Measurements from ENCODE around the gene MEGF8.

Gene MEGF8

GRCh38 chr19:42420055-42420544, 94.7 kb downstream of the MEGF8 start:
- H3K9ac ChIP-seq, result no peak overlapping the region
- H4K20me1 ChIP-seq, result peaks cover 62% of the 10 kb centered on the region
- H3K36me3 ChIP-seq, result peaks cover 26% of the 10 kb centered on the region
- no peak overlapping the region for H3K4me3 ChIP-seq
- H3K27me3 ChIP-seq, result no peaks in the 10 kb centered on the region
- peaks cover 47% of the 10 kb centered on the region for H3K4me1 ChIP-seq
- H3K9me3 ChIP-seq, result no peaks in the 10 kb centered on the region
- no peak overlapping the region for H3K27ac ChIP-seq
- TF ChIP-seq Cebpa-rat (IDR thresholded peaks at IDR 0.05), result no peak
- H3K4me2 ChIP-seq, result peak overlapping the region; percentile 88; the same call in 1 of the 2 replicates

GRCh38 chr19:42421101-42421500, 95.7 kb downstream of the MEGF8 start:
- Histone ChIP-seq H4K20me1 (peaks cover 55% of the 10 kb centered on the region), H3K4me3 (no peak overlapping the region), H3K27ac (peak overlapping the region; percentile 27; the same call in 1 of the 2 replicates), H3K4me1 (peaks cover 47% of the 10 kb centered on the region), H3K27me3 (no peaks in the 10 kb centered on the region), H3K4me2 (peak overlapping the region; percentile 88), H3K9ac (peak overlapping the region; percentile 60), H3K9me3 (no peaks in the 10 kb centered on the region), H3K36me3 (peaks cover 23% of the 10 kb centered on the region)
- no peak for TF ChIP-seq Cebpa-rat (IDR thresholded peaks at IDR 0.05)

GRCh38 chr19:42421591-42422031, 96.2 kb downstream of the MEGF8 start:
- peak overlapping the region; percentile 27; the same call in 1 of the 2 replicates for H3K27ac ChIP-seq
- H3K4me2 ChIP-seq, result peak overlapping the region; percentile 88

GRCh38 chr19:42422092-42422900, 96.9 kb downstream of the MEGF8 start:
- no peak for TF ChIP-seq Cebpa-rat (IDR thresholded peaks at IDR 0.05)
- Histone ChIP-seq H3K27me3 (no peaks in the 10 kb centered on the region), H3K4me2 (peak overlapping the region; percentile 88), H3K36me3 (peaks cover 14% of the 10 kb centered on the region), H3K9ac (peak overlapping the region; percentile 83), H3K4me3 (peak overlapping the region; percentile 85), H3K4me1 (peaks cover 58% of the 10 kb centered on the region), H4K20me1 (peaks cover 49% of the 10 kb centered on the region), H3K27ac (peak overlapping the region; percentile 83), H3K9me3 (no peaks in the 10 kb centered on the region)

More at GRCh38 chr19:42421591-42422031, 96.2 kb downstream of the MEGF8 start:
- peaks cover 50% of the 10 kb centered on the region for H4K20me1 ChIP-seq
- no peaks in the 10 kb centered on the region for H3K9me3 ChIP-seq
- peaks cover 51% of the 10 kb centered on the region for H3K4me1 ChIP-seq
- H3K27me3 ChIP-seq, result no peaks in the 10 kb centered on the region
- H3K9ac ChIP-seq, result peak overlapping the region; percentile 83
- TF ChIP-seq Cebpa-rat (IDR thresholded peaks at IDR 0.05), result no peak
- peaks cover 18% of the 10 kb centered on the region for H3K36me3 ChIP-seq
- H3K4me3 ChIP-seq, result peak overlapping the region; percentile 85; the same call in 1 of the 2 replicates

- peak overlapping the region; percentile 83 for H3K9ac ChIP-seq
- H3K4me1 ChIP-seq, result peaks cover 58% of the 10 kb centered on the region
- peak overlapping the region; percentile 85 for H3K4me3 ChIP-seq
- no peak for TF ChIP-seq Cebpa-rat (IDR thresholded peaks at IDR 0.05)
- peaks cover 46% of the 10 kb centered on the region for H4K20me1 ChIP-seq
- H3K27me3 ChIP-seq, result no peaks in the 10 kb centered on the region
- H3K9me3 ChIP-seq, result no peaks in the 10 kb centered on the region
- H3K27ac ChIP-seq, result peak overlapping the region; percentile 83
- peaks cover 8% of the 10 kb centered on the region for H3K36me3 ChIP-seq
- peak overlapping the region; percentile 88 for H3K4me2 ChIP-seq
These were observed 97.5 kb downstream of the MEGF8 start for GRCh38 chr19:42422901-42423461.

- peaks cover 39% of the 10 kb centered on the region for H4K20me1 ChIP-seq
- H3K27ac ChIP-seq, result peak overlapping the region; percentile 83
- H3K4me1 ChIP-seq, result peaks cover 58% of the 10 kb centered on the region
- H3K9me3 ChIP-seq, result no peaks in the 10 kb centered on the region
- H3K4me3 ChIP-seq, result peak overlapping the region; percentile 85
- H3K36me3 ChIP-seq, result peaks cover 1% of the 10 kb centered on the region; the same call in 1 of the 2 replicates
- TF ChIP-seq Cebpa-rat (IDR thresholded peaks at IDR 0.05), result peak; percentile 75
- no peaks in the 10 kb centered on the region for H3K27me3 ChIP-seq
- peak overlapping the region; percentile 88 for H3K4me2 ChIP-seq
- peak overlapping the region; percentile 83 for H3K9ac ChIP-seq
These were observed 98.3 kb downstream of the MEGF8 start for GRCh38 chr19:42423462-42424344.

- Histone ChIP-seq H3K36me3 (no peaks in the 10 kb centered on the region), H3K4me3 (peak overlapping the region; percentile 85; the same call in 1 of the 2 replicates), H3K27me3 (no peaks in the 10 kb centered on the region)
These were observed 98.9 kb downstream of the MEGF8 start for GRCh38 chr19:42424345-42424707.

GRCh38 chr19:42424712-42425131, 99.3 kb downstream of the MEGF8 start:
- Histone ChIP-seq H3K9me3 (no peaks in the 10 kb centered on the region), H3K4me3 (no peak overlapping the region), H3K27ac (no peak overlapping the region), H3K4me2 (0 out of 2 replicates have a peak overlapping the region, but pooled peaks have one; percentile 88), H3K4me1 (peaks cover 49% of the 10 kb centered on the region), H3K36me3 (no peaks in the 10 kb centered on the region), H4K20me1 (peaks cover 31% of the 10 kb centered on the region), H3K9ac (no peak overlapping the region), H3K27me3 (no peaks in the 10 kb centered on the region)
- TF ChIP-seq Cebpa-rat (IDR thresholded peaks at IDR 0.05), result no peak

More at GRCh38 chr19:42424345-42424707, 98.9 kb downstream of the MEGF8 start:
- no peaks in the 10 kb centered on the region for H3K9me3 ChIP-seq
- H3K27ac ChIP-seq, result peak overlapping the region; percentile 83; the same call in 1 of the 2 replicates
- H3K4me2 ChIP-seq, result peak overlapping the region; percentile 88
- TF ChIP-seq Cebpa-rat (IDR thresholded peaks at IDR 0.05), result no peak
- H3K4me1 ChIP-seq, result peaks cover 53% of the 10 kb centered on the region
- peaks cover 33% of the 10 kb centered on the region for H4K20me1 ChIP-seq
- H3K9ac ChIP-seq, result no peak overlapping the region

- Histone ChIP-seq H3K9ac (no peak overlapping the region), H4K20me1 (peaks cover 12% of the 10 kb centered on the region), H3K4me3 (no peak overlapping the region), H3K4me1 (peaks cover 30% of the 10 kb centered on the region), H3K36me3 (no peaks in the 10 kb centered on the region), H3K27ac (no peak overlapping the region), H3K4me2 (0 out of 2 replicates have a peak overlapping the region, but pooled peaks have one; percentile 1), H3K9me3 (no peaks in the 10 kb centered on the region), H3K27me3 (no peaks in the 10 kb centered on the region)
- TF ChIP-seq Cebpa-rat (IDR thresholded peaks at IDR 0.05), result no peak
These were observed 101.2 kb downstream of the MEGF8 start for GRCh38 chr19:42426643-42427042.

Data from BLaER1 (cell line).